Nephron (organoid): ENCODE data around the gene ASL.
"Not testable (repeated sequence)": the region's sequence is repeated elsewhere in the genome, so short reads cannot be mapped to it uniquely, and the experiment has no call there.

Experiments
- H3K27ac Mint-ChIP-seq, 3 experiments: 2 replicates each; pipeline ENCODE4 v1.8.0; 2020; ENCODE audit warnings: mixed read lengths in 3 of 3, mild to moderate bottlenecking in 2 of 3, moderate library complexity in 1 of 3
- H3K27me3 Mint-ChIP-seq: 2 replicates; pipeline ENCODE4 v1.8.0; 2021; ENCODE audit warnings: low read depth, mild to moderate bottlenecking, moderate library complexity, mixed read lengths
- H3K36me3 Mint-ChIP-seq: 2 replicates; pipeline ENCODE4 v1.8.0; 2020; ENCODE audit warnings: low read depth, mixed read lengths
- H3K4me1 Mint-ChIP-seq: 2 replicates; pipeline ENCODE4 v1.8.0; 2020; ENCODE audit warnings: mixed read lengths
- H3K4me3 Mint-ChIP-seq, 3 experiments: 2 replicates each; pipeline ENCODE4 v1.8.0; 2020; ENCODE audit warnings: mild to moderate bottlenecking in 3 of 3, mixed read lengths in 3 of 3, moderate library complexity in 2 of 3
- H3K9me3 Mint-ChIP-seq: 2 replicates; pipeline ENCODE4 v1.8.0; 2020; ENCODE audit warnings: mixed read lengths
- CTCF ChIP-seq, 3 experiments: fragments of 200-600 bp; sonication (generic); IDR thresholded peaks; one replicate each; pipeline ENCODE4 v1.5.0; 2021; ENCODE audit warnings: antibody characterized with exemption in 3 of 3; ENCODE audit not compliant: unreplicated experiment in 3 of 3

The ASL gene

GRCh38 chr7:66039094-66039670 lies 36.4 kb upstream of the ASL start:
- Mint-ChIP-seq H3K36me3 (no peaks in the 10 kb centered on the region), H3K9me3 (no peaks in the 10 kb centered on the region), H3K4me1 (peaks cover 5% of the 10 kb centered on the region), H3K27ac (peak overlapping the region; percentile 33 to 64 (median 63)), H3K27me3 (peaks cover 5% of the 10 kb centered on the region), H3K4me3 (no peak overlapping the region)
- no peak for TF ChIP-seq CTCF (IDR thresholded peaks at IDR 0.05; ENCODE audit: unreplicated experiment in 3 of 3)

- H3K4me1 Mint-ChIP-seq, result peaks cover 5% of the 10 kb centered on the region
- TF ChIP-seq CTCF (IDR thresholded peaks at IDR 0.05; ENCODE audit: unreplicated experiment in 3 of 3), result no peak
- no peaks in the 10 kb centered on the region for H3K36me3 Mint-ChIP-seq
- H3K9me3 Mint-ChIP-seq, result no peaks in the 10 kb centered on the region
- H3K27me3 Mint-ChIP-seq, result no peaks in the 10 kb centered on the region
- H3K27ac Mint-ChIP-seq, result no peak overlapping the region
- peak overlapping the region in 2 of 3 experiments; percentile 43 to 53 for H3K4me3 Mint-ChIP-seq
Observed at GRCh38 chr7:66043681-66044497, 31.7 kb upstream of the ASL start.

- peak overlapping the region in 1 of 3 experiments; percentile 53 for H3K4me3 Mint-ChIP-seq
- H3K36me3 Mint-ChIP-seq, H3K27ac Mint-ChIP-seq, H3K27me3 Mint-ChIP-seq, H3K4me1 Mint-ChIP-seq, H3K9me3 Mint-ChIP-seq: not testable (repeated sequence)
Observed at GRCh38 chr7:66044498-66044854, 31.1 kb upstream of the ASL start.

GRCh38 chr7:66047426-66047825 lies 28.2 kb upstream of the ASL start:
- H3K36me3 Mint-ChIP-seq, result no peaks in the 10 kb centered on the region
- no peak for TF ChIP-seq CTCF (IDR thresholded peaks at IDR 0.05; ENCODE audit: unreplicated experiment in 3 of 3)

GRCh38 chr7:66049886-66050285 lies 25.7 kb upstream of the ASL start:
- not testable (repeated sequence) for H3K4me1 Mint-ChIP-seq, H3K4me3 Mint-ChIP-seq, H3K36me3 Mint-ChIP-seq, H3K9me3 Mint-ChIP-seq, H3K27me3 Mint-ChIP-seq, H3K27ac Mint-ChIP-seq

More at GRCh38 chr7:66047426-66047825, 28.2 kb upstream of the ASL start:
- Mint-ChIP-seq H3K9me3 (no peaks in the 10 kb centered on the region), H3K4me3 (no peak overlapping the region), H3K27ac (no peak overlapping the region), H3K4me1 (no peaks in the 10 kb centered on the region), H3K27me3 (peaks cover 3% of the 10 kb centered on the region)

GRCh38 chr7:66050337-66050957 lies 25.2 kb upstream of the ASL start:
- H3K4me3 Mint-ChIP-seq, result no peak overlapping the region
- H3K4me1 Mint-ChIP-seq, result peaks cover 4% of the 10 kb centered on the region
- H3K9me3 Mint-ChIP-seq, result no peaks in the 10 kb centered on the region
- H3K36me3 Mint-ChIP-seq, result no peaks in the 10 kb centered on the region
- H3K27me3 Mint-ChIP-seq, result peaks cover 3% of the 10 kb centered on the region
- TF ChIP-seq CTCF (IDR thresholded peaks at IDR 0.05; ENCODE audit: unreplicated experiment in 3 of 3), result no peak
- no peak overlapping the region for H3K27ac Mint-ChIP-seq
